Measurements from ENCODE around the gene PRKACB. TPM values are rescaled to one million over a fixed set of nuclear protein-coding genes. Genes with fewer than 3 reads are reported as not detected.

PRKACB gene
- total RNA-seq, 1 experiment from 2014 or later, result 135 TPM

- ChIA-PET RAD21 (ENCODE audit: low non-redundant PET in 1 of 2, low total read pairs in 2 of 2, uncharacterized antibody in 2 of 2, unreplicated experiment in 2 of 2) (no interaction called here), CTCF (no interaction called here), POLR2A (no interaction called here)
- H3K27ac ChIP-seq (ENCODE audit: low read depth, low read length), result no peak overlapping the region
- H3K4me3 ChIP-seq (replicated peaks in 1 of 2; ENCODE audit: low read depth in 1 of 2, low read length in 2 of 2), result no peak overlapping the region
- H3K27me3 ChIP-seq (ENCODE audit: insufficient read depth, low read length), result no peaks in the 10 kb centered on the region
- peaks cover 8% of the 10 kb centered on the region in 2 experiments; a peak in 3 of 4 replicates for H3K4me1 ChIP-seq (ENCODE audit: control insufficient read depth in 1 of 2, insufficient read depth in 2 of 2, low read length in 2 of 2)
- no peaks in the 10 kb centered on the region for H3K9me2 ChIP-seq (ENCODE audit: insufficient read depth)
- H3K4me2 ChIP-seq (ENCODE audit: low read length), result no peak overlapping the region
- TF ChIP-seq JUND (IDR thresholded peaks at IDR 0.05) (no peak), EGR1 (IDR thresholded peaks at IDR 0.05; ENCODE audit: low read depth) (no peak), TCF7L2 (IDR thresholded peaks at IDR 0.05; ENCODE audit: borderline replicate concordance, extremely low read depth, insufficient read depth, insufficient read length) (no peak)
- no peak overlapping the region for H3K9ac ChIP-seq (ENCODE audit: low read length)
- intact Hi-C loops (cut with micrococcal nuclease), result no loop called here
- no peaks in the 10 kb centered on the region for H3K36me3 ChIP-seq (ENCODE audit: control insufficient read depth in 1 of 2, insufficient read depth in 2 of 2, low read length in 2 of 2)
- DNase-seq (ENCODE audit: low read depth, low spot score) (no peak), ATAC-seq (no peak)
- H3K9me3 ChIP-seq (ENCODE audit: control insufficient read depth in 1 of 2, insufficient read depth in 1 of 2, low read depth in 1 of 2, low read length in 2 of 2), result no peaks in the 10 kb centered on the region
- no peak overlapping the region for H2AFZ ChIP-seq (ENCODE audit: low read depth, low read length, poor library complexity, severe bottlenecking)
- BruUV-seq (replicated peaks), result no TSS peak
- no peaks in the 10 kb centered on the region for H4K20me1 ChIP-seq (ENCODE audit: insufficient read depth)
- H3K79me2 ChIP-seq (ENCODE audit: insufficient read depth, low read length), result no peaks in the 10 kb centered on the region
Observed at GRCh38 chr1:84277343-84278059, 133.4 kb downstream of the PRKACB start.

- Histone ChIP-seq H3K79me2 (ENCODE audit: insufficient read depth, low read length) (no peaks in the 10 kb centered on the region), H3K4me2 (ENCODE audit: low read length) (no peak overlapping the region), H3K27ac (ENCODE audit: low read depth, low read length) (no peak overlapping the region), H4K20me1 (ENCODE audit: insufficient read depth) (no peaks in the 10 kb centered on the region), H2AFZ (ENCODE audit: low read depth, low read length, poor library complexity, severe bottlenecking) (peak overlapping the region; percentile 13), H3K9me3 (ENCODE audit: control insufficient read depth in 1 of 2, insufficient read depth in 1 of 2, low read depth in 1 of 2, low read length in 2 of 2) (no peaks in the 10 kb centered on the region), H3K4me3 (replicated peaks in 1 of 2; ENCODE audit: low read depth in 1 of 2, low read length in 2 of 2) (no peak overlapping the region), H3K9me2 (ENCODE audit: insufficient read depth) (no peaks in the 10 kb centered on the region), H3K36me3 (ENCODE audit: control insufficient read depth in 1 of 2, insufficient read depth in 2 of 2, low read length in 2 of 2) (no peaks in the 10 kb centered on the region), H3K4me1 (ENCODE audit: control insufficient read depth in 1 of 2, insufficient read depth in 2 of 2, low read length in 2 of 2) (peaks cover 0 to 3% of the 10 kb centered on the region in 2 experiments; a peak in 2 of 4 replicates), H3K9ac (ENCODE audit: low read length) (no peak overlapping the region), H3K27me3 (ENCODE audit: insufficient read depth, low read length) (no peaks in the 10 kb centered on the region)
- no peak for ATAC-seq
- POLR2A ChIA-PET, result no interaction called here
- no TSS peak for BruUV-seq (replicated peaks)
- intact Hi-C loops (cut with micrococcal nuclease), result no loop called here
- TF ChIP-seq REST (IDR thresholded peaks at IDR 0.05; ENCODE audit: low read depth), result no peak
- no peak for TF ChIP-seq ZNF274 (IDR thresholded peaks at IDR 0.05; ENCODE audit: low read depth, low read length)
- TF ChIP-seq EZH2phosphoT487 (IDR thresholded peaks at IDR 0.05; ENCODE audit: borderline replicate concordance), result no peak
- no peak for TF ChIP-seq ZFX (IDR thresholded peaks at IDR 0.05)
- TF ChIP-seq EGR1 (IDR thresholded peaks at IDR 0.05; ENCODE audit: low read depth), result no peak
- TF ChIP-seq CTCF (IDR thresholded peaks at IDR 0.05 in 2 of 3, conservative IDR thresholded peaks at IDR 0.05 in 1 of 3; ENCODE audit: borderline replicate concordance in 1 of 3, insufficient read depth in 1 of 3, low read depth in 2 of 3, low read length in 2 of 3), result no peak
- RAD21 ChIA-PET (ENCODE audit: low non-redundant PET in 1 of 2, low total read pairs in 2 of 2, uncharacterized antibody in 2 of 2, unreplicated experiment in 2 of 2), result no interaction called here
- CTCF ChIA-PET, result no interaction called here
- DNase-seq (ENCODE audit: low read depth, low spot score), result no peak
Observed at GRCh38 chr1:84278905-84279304, 134.8 kb downstream of the PRKACB start.

Data from HCT116 (cell line).